ACC112 (cell line): ENCODE measurements around the gene ATL3.
"Not testable (repeated sequence)": the region's sequence is repeated elsewhere in the genome, so short reads cannot be mapped to it uniquely, and the experiment has no call there.

Source experiments
- H2AFZ ChIP-seq: fragments of 200-600 bp; sonication (generic); one replicate; pipeline ENCODE4 v1.6.0; 2017; ENCODE audit warnings: antibody characterized with exemption, low read length; ENCODE audit not compliant: unreplicated experiment
- H3K27ac ChIP-seq: fragments of 200-600 bp; sonication (generic); 2 replicates; pipeline ENCODE4 v1.5.1; 2014; ENCODE audit warnings: low read depth, mild to moderate bottlenecking, antibody characterized with exemption, low read length, moderate library complexity
- H3K27me3 ChIP-seq: fragments of 200-600 bp; sonication (generic); 2 replicates; pipeline ENCODE4 v1.6.1; 2014; ENCODE audit warnings: mild to moderate bottlenecking, antibody characterized with exemption, low read length, moderate library complexity, mixed read lengths; ENCODE audit not compliant: insufficient read depth
- H3K36me3 ChIP-seq: fragments of 200-600 bp; sonication (generic); 2 replicates; pipeline ENCODE4 v1.6.1; 2016; ENCODE audit warnings: mild to moderate bottlenecking, antibody characterized with exemption, low read length, moderate library complexity, mixed read lengths; ENCODE audit not compliant: insufficient read depth
- H3K4me1 ChIP-seq: fragments of 200-600 bp; sonication (generic); one replicate; pipeline ENCODE4 v1.6.1; 2016; ENCODE audit warnings: low read length, mixed read lengths; ENCODE audit not compliant: insufficient read depth, unreplicated experiment, control insufficient read depth
- H3K4me3 ChIP-seq: fragments of 200-600 bp; sonication (generic); 2 replicates; pipeline ENCODE4 v1.5.1; 2014; ENCODE audit warnings: mild to moderate bottlenecking, low read depth, low read length
- H3K79me2 ChIP-seq: fragments of 200-600 bp; sonication (generic); one replicate; pipeline ENCODE4 v1.6.0; 2016; ENCODE audit warnings: low read length; ENCODE audit not compliant: control insufficient read depth, unreplicated experiment, insufficient read depth

ATL3 gene

DNA sequence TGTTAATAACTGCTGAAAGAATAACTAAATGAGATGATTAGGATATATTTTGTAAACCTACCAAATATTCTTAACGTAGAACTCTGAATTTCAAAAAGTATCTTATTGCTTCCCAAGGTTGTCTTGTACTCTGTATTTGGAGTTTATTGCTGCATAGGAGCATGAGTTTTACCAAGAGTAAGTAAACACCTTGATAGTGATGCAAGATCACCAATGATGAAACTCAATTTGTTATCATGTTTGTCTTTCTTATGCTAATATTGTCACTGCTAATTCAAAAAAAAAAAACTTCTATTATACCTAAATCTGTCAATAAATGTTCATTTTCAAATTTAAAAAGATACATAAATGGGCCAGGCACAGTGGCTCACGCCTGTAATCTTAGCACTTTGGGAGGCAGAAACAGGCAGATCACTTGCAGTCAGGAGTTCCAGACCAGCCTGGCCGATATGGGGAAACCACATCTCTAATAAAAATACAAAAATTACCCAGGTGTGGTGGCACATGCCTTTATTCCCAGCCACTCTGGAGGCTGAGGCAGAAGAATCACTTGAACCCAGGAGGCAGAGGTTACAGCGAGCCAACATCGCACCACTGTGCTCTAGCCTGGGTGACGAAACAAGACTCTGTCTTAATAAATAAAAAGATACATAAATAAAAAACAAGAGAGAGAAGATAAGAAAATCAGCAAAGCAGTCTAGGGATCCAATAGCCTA lies 84.6 kb downstream of the ATL3 start:
- Histone ChIP-seq H3K27ac (no peak overlapping the region), H3K27me3 (no peaks in the 10 kb centered on the region), H3K4me1 (no peaks in the 10 kb centered on the region), H3K79me2 (no peaks in the 10 kb centered on the region), H2AFZ (no peak overlapping the region), H3K4me3 (no peak overlapping the region), H3K36me3 (peaks cover 13% of the 10 kb centered on the region; the same call in 1 of the 2 replicates)

DNA sequence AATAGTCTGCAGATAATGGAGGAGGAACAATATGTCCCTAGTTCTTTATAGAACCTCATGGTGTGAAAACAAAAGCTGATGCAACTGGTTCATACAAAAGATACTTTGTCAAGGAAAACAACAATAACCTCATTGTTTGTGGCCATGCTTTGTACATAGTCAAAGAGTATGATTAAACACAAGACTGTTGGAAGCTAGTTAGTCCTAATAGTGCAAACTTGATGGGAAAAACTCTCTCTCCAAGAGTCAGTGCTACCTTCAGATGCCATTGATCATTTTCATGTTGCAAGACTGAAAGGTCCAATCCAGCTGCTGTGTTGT lies 87.9 kb downstream of the ATL3 start:
- Histone ChIP-seq H2AFZ (no peak overlapping the region), H3K27me3 (no peaks in the 10 kb centered on the region), H3K4me1 (no peaks in the 10 kb centered on the region), H3K4me3 (no peak overlapping the region), H3K27ac (no peak overlapping the region), H3K79me2 (no peaks in the 10 kb centered on the region), H3K36me3 (peaks cover 19% of the 10 kb centered on the region)

DNA sequence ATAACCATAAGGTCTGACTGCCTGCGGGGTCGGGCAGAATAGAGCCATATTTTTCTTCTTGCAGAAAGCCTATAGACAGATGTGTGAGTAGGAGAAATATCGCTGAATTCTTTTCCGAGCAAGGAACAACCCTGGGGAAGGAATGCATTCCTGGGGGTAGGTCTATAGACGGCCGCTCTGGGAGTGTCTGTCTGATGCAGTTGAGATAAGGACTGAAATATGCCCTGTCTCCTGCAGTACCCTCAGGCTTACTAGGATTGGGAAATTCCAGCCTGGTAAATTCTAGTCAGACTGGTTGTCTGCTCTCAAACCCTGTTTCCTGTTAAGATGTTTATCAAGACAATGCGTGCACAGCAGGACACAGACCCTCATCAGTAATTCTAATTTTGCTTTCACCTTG lies 90.0 kb downstream of the ATL3 start:
- H2AFZ ChIP-seq, H3K79me2 ChIP-seq, H3K4me3 ChIP-seq, H3K27ac ChIP-seq, H3K4me1 ChIP-seq, H3K27me3 ChIP-seq: not testable (repeated sequence)
- H3K36me3 ChIP-seq, result peaks cover 19% of the 10 kb centered on the region

DNA sequence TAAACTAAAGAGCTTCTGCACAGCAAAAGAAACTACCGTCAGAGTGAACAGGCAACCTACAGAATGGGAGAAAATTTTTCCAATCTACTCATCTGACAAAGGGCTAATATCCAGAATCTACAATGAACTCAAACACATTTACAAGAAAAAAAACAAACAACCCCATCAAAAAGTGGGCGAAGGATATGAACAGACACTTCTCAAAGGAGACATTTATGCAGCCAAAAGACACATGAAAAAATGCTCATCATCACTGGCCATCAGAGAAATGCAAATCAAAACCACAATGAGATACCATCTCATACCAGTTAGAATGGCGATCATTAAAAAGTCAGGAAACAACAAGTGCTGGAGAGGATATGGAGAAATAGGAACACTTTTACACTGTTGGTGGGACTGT lies 92.3 kb downstream of the ATL3 start:
- H3K27me3 ChIP-seq, H2AFZ ChIP-seq, H3K4me3 ChIP-seq, H3K79me2 ChIP-seq, H3K27ac ChIP-seq: not testable (repeated sequence)
- Histone ChIP-seq H3K36me3 (peaks cover 14% of the 10 kb centered on the region), H3K4me1 (peaks cover 16% of the 10 kb centered on the region)

DNA sequence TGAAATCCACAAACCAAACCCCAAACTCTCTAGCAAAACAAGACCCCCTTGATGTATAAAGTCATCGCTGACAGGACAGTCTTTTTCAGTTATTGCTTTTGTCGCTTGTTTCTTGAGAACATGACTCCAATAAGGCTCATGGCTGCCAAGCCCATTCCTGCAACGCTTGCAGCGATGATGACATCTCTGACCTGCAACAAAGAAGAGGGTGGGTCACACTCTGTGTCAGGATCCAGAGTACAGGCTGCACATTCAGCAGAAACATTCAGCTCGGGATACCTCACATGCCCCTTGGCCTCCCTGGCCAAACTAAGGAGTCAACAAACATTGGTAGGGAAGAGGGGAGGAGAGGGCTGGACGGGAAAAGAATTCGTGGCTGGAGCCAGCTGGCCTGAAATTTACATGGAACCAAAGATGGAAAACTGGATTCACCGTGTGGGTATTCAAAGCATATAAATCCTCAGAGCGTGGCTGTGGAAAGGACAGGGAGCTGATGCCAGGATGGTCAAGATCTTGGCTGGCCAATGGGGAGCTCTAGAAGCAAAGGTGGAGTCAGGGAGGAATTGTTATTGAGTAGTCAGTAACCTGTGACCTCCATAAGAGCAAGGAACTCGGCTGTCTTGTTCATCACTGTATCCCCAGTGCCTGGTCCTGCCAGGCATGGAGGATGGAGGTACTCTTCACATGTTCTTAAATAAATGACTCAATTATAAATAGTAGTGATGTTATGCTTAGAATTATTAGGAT lies 96.1 kb downstream of the ATL3 start:
- Histone ChIP-seq H3K27ac (peak overlapping the region; percentile 51), H2AFZ (peak overlapping the region; percentile 73), H3K79me2 (no peaks in the 10 kb centered on the region), H3K27me3 (no peaks in the 10 kb centered on the region), H3K4me3 (peak overlapping the region; percentile 59), H3K4me1 (peaks cover 19% of the 10 kb centered on the region), H3K36me3 (peaks cover 3% of the 10 kb centered on the region)
